PC-9 (cell line): ENCODE results near the gene ZFPM1.

Source experiments
- CTCF ChIP-seq: fragments of 200-600 bp; sonication (generic); conservative IDR thresholded peaks from 2 replicates; pipeline ENCODE4 v1.6.1; 2017; ENCODE audit warnings: mixed run types, antibody characterized with exemption, mild to moderate bottlenecking, moderate library complexity
- EZH2 ChIP-seq: fragments of 200-600 bp; sonication (generic); IDR thresholded peaks from 2 replicates; pipeline ENCODE4 v1.8.0; 2017; ENCODE audit warnings: antibody characterized with exemption, low read depth

- TF ChIP-seq CTCF (no peak), EZH2 (no peak)
These were observed 10.7 kb upstream of the ZFPM1 start for GRCh38 chr16:88442383-88442726.
